Stomach (tissue), 4 donors: ENCODE results near the gene KCNG2.

Experiments used
- EP300 ChIP-seq: sonication (generic); formaldehyde crosslinking; IDR thresholded peaks from one replicate; pipeline ENCODE4 v1.6.1; 2017; ENCODE audit warnings: antibody characterized with exemption
- POLR2A ChIP-seq, 4 donors: fragments of 450-650 bp; IDR thresholded peaks; one replicate each; pipeline ENCODE4 v1.6.1; 2016; ENCODE audit warnings: antibody characterized with exemption in 4 of 4, control low read depth in 2 of 4, mild to moderate bottlenecking in 1 of 4, moderate library complexity in 1 of 4
- TF ChIP-seq, protein P1 (sequence below), 7 experiments: fragments of 450-650 bp in 4 of 7; fragments of 200-600 bp in 3 of 7; sonication (generic) in 3 of 7; IDR thresholded peaks; one replicate each; pipeline ENCODE4 v1.5.1; 2016 to 2019; ENCODE audit warnings: antibody characterized with exemption in 7 of 7, control low read depth in 2 of 7, mild to moderate bottlenecking in 1 of 7

DNA sequence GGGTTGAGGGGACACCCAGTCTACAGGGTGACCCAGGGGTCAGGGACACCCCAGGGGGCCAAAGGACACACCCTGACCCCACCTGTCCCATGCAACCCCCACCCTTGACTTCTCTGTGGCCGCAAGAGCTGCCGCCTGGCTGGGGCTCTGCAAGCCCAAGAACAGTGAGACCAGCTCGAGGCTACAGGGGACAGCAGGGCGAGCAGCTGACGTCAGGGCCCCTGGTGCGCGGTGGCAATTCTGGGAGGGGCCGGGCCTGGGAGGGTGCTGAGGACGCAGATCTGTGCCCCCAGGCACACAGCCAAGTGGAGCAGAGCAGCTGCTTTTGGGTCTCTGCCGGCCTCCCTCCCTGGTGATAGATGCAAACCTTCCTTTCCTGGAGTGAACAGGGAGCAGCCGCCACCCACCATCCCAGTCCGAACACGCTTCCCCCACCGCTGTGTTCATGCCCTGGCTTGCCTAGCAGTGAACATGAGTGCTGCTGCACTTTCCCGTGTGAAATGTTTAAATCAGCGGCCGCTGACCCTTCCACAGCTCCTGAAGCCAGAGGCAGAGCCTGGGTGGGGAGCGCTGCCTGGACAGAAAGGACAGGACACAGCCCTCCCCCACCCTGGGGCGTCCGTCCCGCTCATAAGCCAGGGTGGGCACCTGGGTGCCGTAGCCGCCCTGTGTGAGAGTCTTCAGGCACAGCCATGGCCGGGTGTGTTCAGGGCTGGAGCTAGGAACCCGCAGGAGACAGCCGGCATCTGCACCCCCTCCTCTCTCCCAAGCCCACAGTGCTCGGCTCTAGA is 106.8 kb downstream of the KCNG2 start:
- TF ChIP-seq EP300 (no peak), POLR2A (IDR thresholded peaks at IDR 0.05) (no peak)
- TF ChIP-seq, protein P1, sequence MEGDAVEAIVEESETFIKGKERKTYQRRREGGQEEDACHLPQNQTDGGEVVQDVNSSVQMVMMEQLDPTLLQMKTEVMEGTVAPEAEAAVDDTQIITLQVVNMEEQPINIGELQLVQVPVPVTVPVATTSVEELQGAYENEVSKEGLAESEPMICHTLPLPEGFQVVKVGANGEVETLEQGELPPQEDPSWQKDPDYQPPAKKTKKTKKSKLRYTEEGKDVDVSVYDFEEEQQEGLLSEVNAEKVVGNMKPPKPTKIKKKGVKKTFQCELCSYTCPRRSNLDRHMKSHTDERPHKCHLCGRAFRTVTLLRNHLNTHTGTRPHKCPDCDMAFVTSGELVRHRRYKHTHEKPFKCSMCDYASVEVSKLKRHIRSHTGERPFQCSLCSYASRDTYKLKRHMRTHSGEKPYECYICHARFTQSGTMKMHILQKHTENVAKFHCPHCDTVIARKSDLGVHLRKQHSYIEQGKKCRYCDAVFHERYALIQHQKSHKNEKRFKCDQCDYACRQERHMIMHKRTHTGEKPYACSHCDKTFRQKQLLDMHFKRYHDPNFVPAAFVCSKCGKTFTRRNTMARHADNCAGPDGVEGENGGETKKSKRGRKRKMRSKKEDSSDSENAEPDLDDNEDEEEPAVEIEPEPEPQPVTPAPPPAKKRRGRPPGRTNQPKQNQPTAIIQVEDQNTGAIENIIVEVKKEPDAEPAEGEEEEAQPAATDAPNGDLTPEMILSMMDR (IDR thresholded peaks at IDR 0.05): no peak
